Fibroblast of the conjunctiva (primary cell): ENCODE results near the gene SSR4.
"Not testable (repeated sequence)": the region's sequence is repeated elsewhere in the genome, so short reads cannot be mapped to it uniquely, and the experiment has no call there.

Experiments used
- DNase-seq: peaks from one replicate; pipeline ENCODE4 v3.0.0-alpha.2; 2010; ENCODE audit warnings: low read depth

Gene SSR4

GRCh38 chrX:153806999-153807575 lies 12.6 kb downstream of the SSR4 start:
- DNase-seq: no peak

GRCh38 chrX:153807976-153808375 lies 13.5 kb downstream of the SSR4 start:
- DNase-seq: no peak

- DNase-seq: no peak
Measured at GRCh38 chrX:153812220-153812619, 17.8 kb downstream of the SSR4 start.

- no peak for DNase-seq
Measured at GRCh38 chrX:153813161-153813560, 18.7 kb downstream of the SSR4 start.

GRCh38 chrX:153814591-153815315 lies 20.3 kb downstream of the SSR4 start:
- no peak for DNase-seq

GRCh38 chrX:153816831-153817690 lies 22.6 kb downstream of the SSR4 start:
- DNase-seq: no peak

- DNase-seq: not testable (repeated sequence)
Measured at GRCh38 chrX:153818064-153818463, 23.6 kb downstream of the SSR4 start.

GRCh38 chrX:153818571-153819383 lies 24.3 kb downstream of the SSR4 start:
- no peak for DNase-seq

GRCh38 chrX:153819384-153820040 lies 25.0 kb downstream of the SSR4 start:
- no peak for DNase-seq

- no peak for DNase-seq
Measured at GRCh38 chrX:153820601-153821000, 26.1 kb downstream of the SSR4 start.

- DNase-seq: no peak
Measured at GRCh38 chrX:153821066-153821465, 26.6 kb downstream of the SSR4 start.

- no peak for DNase-seq
Measured at GRCh38 chrX:153824348-153824747, 29.9 kb downstream of the SSR4 start.

- DNase-seq: no peak
Measured at GRCh38 chrX:153825042-153825441, 30.6 kb downstream of the SSR4 start.

GRCh38 chrX:153827016-153827415 lies 32.5 kb downstream of the SSR4 start:
- DNase-seq: no peak

GRCh38 chrX:153827903-153828302 lies 33.4 kb downstream of the SSR4 start:
- DNase-seq: no peak

- DNase-seq: no peak
Measured at GRCh38 chrX:153828308-153828707, 33.8 kb downstream of the SSR4 start.

- DNase-seq: no peak
Measured at GRCh38 chrX:153828723-153829548, 34.5 kb downstream of the SSR4 start.

- no peak for DNase-seq
Measured at GRCh38 chrX:153829549-153829798, 35.0 kb downstream of the SSR4 start.

GRCh38 chrX:153829799-153830639 lies 35.6 kb downstream of the SSR4 start, which contains the start of gene PDZD4:
Gene PDZD4, minus strand, starts transcription at chrX:153830544. Its CDS starts 246 bp downstream, at chrX:153830298.
- DNase-seq: no peak
